Kidney (tissue), 14 donors: Measurements from ENCODE around the gene TMEM252. TPM values are rescaled to one million over a fixed set of nuclear protein-coding genes. Genes with fewer than 3 reads are reported as not detected.

Source experiments
- DNase-seq, 5 donors: peaks; one replicate each; pipeline ENCODE4 v3.0.0-alpha.2; 2013 to 2020
- FAIRE-seq: peaks from 2 replicates; lab custom pipeline; 2012; peaks lifted over from hg19 to GRCh38; lab: Jason Lieb, UNC
- H3K27ac ChIP-seq, 2 donors: one replicate each; pipeline ENCODE4 v1.7.0; 2013; ENCODE audit warnings: low read depth in 2 of 2, low read length in 2 of 2, inconsistent platforms in 1 of 2
- H3K27me3 ChIP-seq: one replicate; pipeline ENCODE4 v1.7.1; 2013; ENCODE audit warnings: low read length, inconsistent platforms; ENCODE audit not compliant: control insufficient read depth, insufficient read depth
- H3K36me3 ChIP-seq, 3 donors: one replicate each; pipeline versions ENCODE4 v1.7.0 to v1.7.1; 2013; ENCODE audit warnings: low read length in 3 of 3, control low read depth in 1 of 3, inconsistent platforms in 1 of 3; ENCODE audit not compliant: insufficient read depth in 3 of 3, control insufficient read depth in 2 of 3
- H3K4me1 ChIP-seq, 3 donors: one replicate each; pipeline versions ENCODE4 v1.7.0 to v1.7.1; 2013; ENCODE audit warnings: low read length in 3 of 3, inconsistent platforms in 1 of 3, low read depth in 1 of 3; ENCODE audit not compliant: control insufficient read depth in 2 of 3, insufficient read depth in 2 of 3
- H3K4me3 ChIP-seq, 3 donors: one replicate each; pipeline versions ENCODE4 v1.7.0 to v1.8.1; 2013; ENCODE audit warnings: low read length in 3 of 3, control low read depth in 1 of 3, inconsistent platforms in 1 of 3
- H3K9ac ChIP-seq, 3 donors: one replicate each; pipeline versions ENCODE4 v1.7.0 to v1.7.1; 2013; ENCODE audit warnings: low read length in 3 of 3, control low read depth in 1 of 3, inconsistent platforms in 1 of 3
- H3K9me3 ChIP-seq, 3 donors: one replicate each; pipeline versions ENCODE4 v1.7.0 to v1.7.1; 2013; ENCODE audit warnings: low read length in 3 of 3, control low read depth in 1 of 3, inconsistent platforms in 1 of 3; ENCODE audit not compliant: control insufficient read depth in 2 of 3, insufficient read depth in 1 of 3
- CTCF ChIP-seq: IDR thresholded peaks from 3 replicates; pipeline ENCODE4 v1.5.1; 2012; ENCODE audit warnings: mild to moderate bottlenecking, moderate library complexity, borderline replicate concordance; ENCODE audit not compliant: insufficient read depth; ENCODE audit errors: extremely low read depth
- intact Hi-C: fragments of 100-400 bp; cut with DNase I; formaldehyde crosslinking; loops from one replicate; pipeline ENCODE4 v1.11.1; 2022
- polyA plus RNA-seq: library from polyadenylated mRNA; stranded (reverse); fragments of 350-450 nt; fragmentation: Illumina TruSeq; extraction: RNeasy Lipid Tissue Mini Kit (QIAGEN cat#74804); gene quantifications from one replicate; pipeline ENCODE4 v1.2.3, GENCODE V29; 2014; ENCODE audit warnings: low read depth, low replicate concordance; ENCODE audit not compliant: insufficient read depth
- total RNA-seq: library from RNA; stranded (reverse); fragmentation: NEBNext Ultra II Directional; extraction: Animal tissue kit (Norgen Biotek cat#: 25700); gene quantifications from one replicate; pipeline ENCODE4 v1.2.1, GENCODE V29; 2021
- donor health status: control.
- donor health status: control.
- donor health status: control.
- donor health status: control.
- donor health status: control.
- donor health status: DM: yes; HTN: yes; CAD: no.
- donor health status: Normal renal cell carcinoma (clear cell type).

Gene TMEM252
- total and polyA plus RNA-seq, 2 donors from 2014 or later, result 3.4 to 111 TPM

- Histone ChIP-seq H3K36me3 (no peaks in the 10 kb centered on the region), H3K9ac (no peak overlapping the region), H3K4me3 (no peak overlapping the region), H3K27ac (no peak overlapping the region), H3K27me3 (no peaks in the 10 kb centered on the region), H3K4me1 (peaks cover 3 to 21% (median 3%) of the 10 kb centered on the region in 3 donors), H3K9me3 (no peaks in the 10 kb centered on the region)
- FAIRE-seq (no peak), DNase-seq (peak in 2 of 5 donors; percentile 60 to 87)
- intact Hi-C loops, result no loop called here
- peak; percentile 61 for TF ChIP-seq CTCF
Measured at GRCh38 chr9:68507130-68507805, 33.4 kb downstream of the TMEM252 start.

- H3K36me3 ChIP-seq, result no peaks in the 10 kb centered on the region
- no peak for FAIRE-seq
- no peak for DNase-seq
- TF ChIP-seq CTCF, result no peak
- H3K9me3 ChIP-seq, result no peaks in the 10 kb centered on the region
- H3K9ac ChIP-seq, result no peak overlapping the region
- no peaks in the 10 kb centered on the region for H3K27me3 ChIP-seq
- H3K4me1 ChIP-seq, result peaks cover 3 to 21% (median 3%) of the 10 kb centered on the region in 3 donors
- intact Hi-C loops, result no loop called here
- H3K4me3 ChIP-seq, result no peak overlapping the region
- no peak overlapping the region for H3K27ac ChIP-seq
Measured at GRCh38 chr9:68506551-68506950, 34.1 kb downstream of the TMEM252 start.

GRCh38 chr9:68505681-68506409, 34.8 kb downstream of the TMEM252 start:
- DNase-seq (peak in 1 of 5 donors; percentile 69), FAIRE-seq (no peak)
- Histone ChIP-seq H3K27me3 (no peaks in the 10 kb centered on the region), H3K9me3 (no peaks in the 10 kb centered on the region), H3K27ac (no peak overlapping the region), H3K4me1 (peaks cover 3 to 21% (median 3%) of the 10 kb centered on the region in 3 donors), H3K36me3 (no peaks in the 10 kb centered on the region), H3K9ac (no peak overlapping the region), H3K4me3 (no peak overlapping the region)
- intact Hi-C loops, result no loop called here
- TF ChIP-seq CTCF, result no peak
